ENCODE data around the gene AIM2.

- TF ChIP-seq POLR2A (IDR thresholded peaks at IDR 0.05) = no peak
- no peak for TF ChIP-seq CTCF (IDR thresholded peaks at IDR 0.05)
Measured at GRCh38 chr1:159054427-159054826, 22.1 kb downstream of the AIM2 start.

Measured in Peyer's patch (tissue), 4 donors.